Activated CD4-positive, alpha-beta T cell treated with anti-CD3 and anti-CD28 coated beads for 4 hours (primary cell): ENCODE results near the gene TBC1D22A.
A peak's percentile ranks its signal among the peaks of the same experiment; 100 is the strongest.
"Not testable (repeated sequence)": the region's sequence is repeated elsewhere in the genome, so short reads cannot be mapped to it uniquely, and the experiment has no call there.

Source experiments
- DNase-seq, 2 donors: peaks; one replicate each; pipeline ENCODE4 v3.0.0-alpha.2; 2020

The TBC1D22A gene

DNA sequence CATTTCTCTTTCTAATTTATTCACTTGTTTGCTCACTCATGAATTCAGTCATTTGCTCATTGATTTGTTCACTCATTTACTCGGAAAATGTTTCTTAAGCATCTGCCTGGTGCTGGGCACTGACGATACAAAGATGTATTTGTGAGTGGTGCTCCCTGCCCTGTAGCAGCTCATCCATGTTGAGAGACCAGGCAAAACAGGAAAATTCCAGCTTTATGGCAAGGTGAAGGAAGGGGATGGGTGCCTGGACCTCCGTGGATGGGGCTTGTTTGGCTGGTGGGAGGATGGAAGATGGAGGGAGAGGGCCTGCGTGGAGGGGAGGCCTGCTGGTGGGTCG, 53.1 kb downstream of the TBC1D22A start:
- DNase-seq: no peak

- DNase-seq: no peak
These were observed 53.7 kb downstream of the TBC1D22A start for GRCh38 chr22:46815896-46816731.

GRCh38 chr22:46817390-46817789, 54.9 kb downstream of the TBC1D22A start:
- not testable (repeated sequence) for DNase-seq

DNA sequence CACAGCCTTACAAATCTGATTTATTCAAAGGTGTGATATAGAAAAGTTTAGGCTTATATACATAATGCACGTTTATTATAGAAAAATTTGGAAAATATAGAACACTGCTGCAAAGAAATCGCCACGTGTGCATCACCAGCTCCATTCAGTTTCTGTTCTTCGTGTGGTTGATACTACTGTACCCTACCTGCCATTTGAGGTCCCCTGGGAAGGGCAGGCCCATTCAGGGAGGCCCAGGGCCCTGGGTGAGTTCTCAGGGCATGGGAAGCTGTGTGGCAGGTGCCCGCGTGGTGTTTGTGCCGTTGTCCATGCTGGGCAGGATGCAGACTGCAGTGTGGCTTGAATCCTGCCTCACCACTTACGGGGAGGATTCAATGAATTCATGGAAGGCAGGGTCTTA, 60.8 kb downstream of the TBC1D22A start:
- no peak for DNase-seq

DNA sequence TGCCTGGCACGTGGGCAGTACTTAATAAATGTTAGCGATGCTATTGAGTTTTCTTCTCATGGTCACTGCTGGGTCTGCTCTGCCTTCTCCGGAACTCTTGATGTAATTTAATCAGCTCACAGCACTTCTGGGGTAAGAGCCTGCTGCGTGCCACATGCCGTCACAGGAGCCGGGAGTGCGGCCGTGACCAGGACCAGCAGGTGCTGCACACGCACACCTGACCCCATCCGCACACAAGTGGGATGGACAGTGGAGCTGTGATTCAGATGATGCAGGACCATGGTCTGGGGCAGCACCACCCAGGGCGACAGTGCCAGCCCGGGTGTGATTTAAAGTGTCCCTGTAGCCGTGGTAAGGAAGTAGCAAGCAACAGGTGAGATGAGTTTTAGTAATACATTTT, 61.2 kb downstream of the TBC1D22A start:
- no peak for DNase-seq

DNA sequence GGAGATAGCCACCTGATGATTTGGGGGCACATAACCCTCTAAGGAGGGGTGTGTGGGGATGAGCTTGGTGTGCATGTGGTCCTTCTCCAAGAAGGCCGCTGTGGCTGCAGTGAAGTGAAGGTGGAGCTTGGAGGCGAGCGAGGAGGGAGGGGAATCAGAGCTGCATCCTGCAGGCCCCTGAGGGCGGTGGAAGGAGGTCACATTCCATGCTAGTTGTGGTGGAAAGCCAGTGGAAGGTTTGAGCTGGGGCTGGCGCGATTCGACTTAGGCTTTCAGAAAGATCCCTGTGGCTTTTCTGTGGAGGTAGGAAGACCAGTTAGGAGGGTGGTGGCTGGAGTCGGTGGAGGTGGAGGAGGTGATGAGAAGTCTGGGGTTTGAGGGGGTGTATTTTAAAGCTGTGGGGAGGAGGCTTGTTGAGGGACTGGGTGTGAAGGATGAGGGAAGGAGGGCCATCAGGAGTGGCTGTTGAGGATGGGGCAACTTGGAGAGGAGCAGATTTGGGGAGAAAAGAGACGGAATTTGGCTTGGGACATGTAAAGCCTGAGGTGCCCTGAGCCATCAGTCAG, 62.0 kb downstream of the TBC1D22A start:
- no peak for DNase-seq

- DNase-seq: no peak
These were observed 62.6 kb downstream of the TBC1D22A start for GRCh38 chr22:46824980-46825544.

GRCh38 chr22:46826438-46827135, 64.1 kb downstream of the TBC1D22A start:
- DNase-seq: no peak

GRCh38 chr22:46827136-46827780, 64.8 kb downstream of the TBC1D22A start:
- peak in 1 of 2 donors; percentile 22 for DNase-seq

DNA sequence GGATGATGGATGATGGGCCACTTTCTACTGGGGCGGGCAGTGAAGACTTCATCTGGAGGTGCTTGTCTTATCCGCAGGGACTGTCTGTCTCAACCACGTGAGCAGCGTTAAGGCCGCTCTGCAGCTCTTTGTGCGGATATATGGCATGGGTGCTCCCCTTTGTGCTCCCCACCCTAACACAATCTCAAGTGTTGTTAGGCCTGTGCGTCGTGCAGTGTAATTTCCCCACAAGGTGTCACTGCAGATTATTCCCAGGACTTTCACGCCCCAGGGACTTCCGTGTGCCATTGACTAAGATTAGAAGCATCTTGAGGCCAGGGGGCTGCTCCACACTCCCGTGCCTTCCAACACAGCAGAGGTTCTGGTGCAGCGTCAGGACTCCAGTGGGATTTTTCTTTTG, 65.3 kb downstream of the TBC1D22A start:
- DNase-seq: no peak

DNA sequence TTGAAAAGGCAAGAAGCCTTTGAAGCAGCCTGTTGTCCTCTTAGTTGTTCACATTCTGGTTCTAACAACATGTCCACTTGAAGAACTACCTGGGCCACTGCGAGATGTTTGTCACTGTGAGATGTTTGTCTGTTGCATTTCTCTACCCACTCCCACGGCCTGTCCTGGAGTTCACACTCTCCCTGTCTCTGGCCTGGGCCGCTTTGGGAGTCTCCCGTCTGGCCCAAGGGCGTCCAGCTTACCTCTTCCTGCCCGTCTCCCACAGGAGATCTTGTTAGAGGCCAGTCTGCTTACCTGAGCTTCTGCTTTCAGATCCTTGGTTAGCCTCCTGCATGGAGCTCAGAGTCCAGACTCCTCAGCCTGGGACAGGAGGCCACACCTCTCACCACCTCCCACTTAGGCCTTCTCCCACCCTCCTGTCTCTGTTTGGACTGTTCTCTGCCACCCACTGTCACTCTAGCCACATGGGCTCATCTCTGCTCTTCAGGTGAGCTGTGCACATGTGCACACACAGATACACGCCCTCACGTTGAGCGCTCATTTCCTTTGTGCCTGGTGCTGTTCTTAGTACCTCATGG, 66.0 kb downstream of the TBC1D22A start:
- no peak for DNase-seq

DNA sequence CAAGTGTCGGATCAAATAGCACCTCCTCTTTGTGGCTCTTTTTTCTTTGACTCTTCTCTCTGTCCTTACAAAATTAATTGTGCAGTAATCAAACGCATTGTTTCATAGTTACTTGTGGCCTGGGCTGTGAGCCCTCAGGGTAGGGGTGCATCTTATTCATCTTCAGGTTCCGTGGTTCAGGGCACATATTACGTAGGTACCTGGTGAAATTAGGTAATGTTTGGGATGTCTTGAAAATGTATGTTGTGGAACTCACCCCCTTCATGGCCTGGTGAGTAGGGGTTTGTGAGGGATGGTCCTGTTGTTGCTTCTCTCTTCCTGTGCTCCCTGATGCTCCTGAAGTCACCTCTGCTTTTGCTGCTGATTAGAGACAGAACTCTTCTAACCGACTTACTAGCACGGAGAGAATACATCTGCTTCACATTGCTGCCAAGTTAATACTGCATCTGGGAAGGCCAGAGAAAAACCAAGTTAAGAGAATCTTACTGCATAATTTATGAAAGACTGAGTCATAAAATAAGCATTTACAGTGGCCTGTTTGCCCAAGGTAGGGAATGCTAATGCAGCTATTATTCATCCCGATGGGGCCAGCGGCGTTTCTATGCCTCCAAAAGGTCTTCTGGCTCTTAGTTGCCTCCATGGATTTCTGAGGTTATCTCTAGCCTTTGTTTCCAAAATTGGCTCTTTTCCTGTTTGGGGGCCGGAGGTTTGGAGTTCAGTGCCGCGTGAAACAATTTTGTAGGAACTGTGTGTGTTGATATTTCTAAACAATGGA, 66.9 kb downstream of the TBC1D22A start:
- DNase-seq: no peak

DNA sequence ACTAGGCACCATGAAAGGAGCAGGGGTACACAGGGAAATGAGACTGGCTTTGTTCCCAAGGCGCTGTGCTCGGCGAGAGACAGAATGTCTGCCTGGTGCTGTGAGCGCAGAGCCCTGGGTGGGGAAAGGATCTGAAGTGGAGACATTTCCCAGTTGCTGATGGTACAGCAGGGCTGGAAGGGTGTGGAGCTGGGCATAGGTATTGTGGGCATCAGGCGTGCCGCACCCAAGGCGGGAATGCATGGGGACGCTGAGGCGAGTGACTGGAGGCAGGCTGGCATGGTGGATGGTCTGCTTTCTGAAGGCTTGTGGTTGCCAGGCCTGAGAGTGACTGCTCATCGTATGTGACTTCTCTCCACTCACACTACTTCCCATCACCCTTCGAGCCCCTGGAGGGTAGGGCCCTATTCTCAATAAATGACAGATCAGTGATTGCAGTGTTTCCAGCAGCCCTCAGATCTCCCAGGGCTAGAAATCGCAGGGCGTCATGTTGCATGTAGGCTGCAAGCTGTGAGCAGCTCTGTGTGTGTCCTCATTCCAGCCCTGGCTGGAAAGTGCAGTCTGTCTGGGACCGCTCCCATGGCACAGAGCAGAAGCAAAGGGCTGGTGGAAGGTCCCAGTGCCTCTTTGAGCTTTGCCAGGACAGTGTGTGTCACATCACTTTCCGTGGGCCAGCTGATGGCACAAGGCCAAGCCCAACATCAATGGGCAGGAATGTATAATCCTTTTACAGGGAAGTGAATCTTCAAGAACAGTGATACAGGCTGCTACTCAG, 67.7 kb downstream of the TBC1D22A start:
- DNase-seq: no peak

DNA sequence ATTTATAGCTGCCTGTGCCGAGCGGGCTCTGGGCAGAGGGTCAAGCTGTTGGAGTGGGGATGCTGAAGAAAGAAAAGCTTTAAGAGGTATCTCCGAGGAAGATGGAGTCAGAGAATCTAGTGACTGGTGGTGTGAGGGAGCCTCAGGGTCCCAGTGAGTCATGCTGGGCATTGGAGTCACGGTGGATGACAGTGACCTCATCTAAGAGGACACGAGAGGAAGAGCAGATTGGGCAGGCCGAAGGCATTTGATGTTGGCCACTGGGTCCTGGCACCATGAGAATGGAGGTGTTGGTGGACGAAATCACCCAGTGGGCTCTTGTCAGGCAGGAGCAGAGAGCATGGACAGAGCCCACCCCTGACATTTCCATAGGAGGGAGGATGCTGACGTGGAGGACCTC, 68.4 kb downstream of the TBC1D22A start:
- DNase-seq: no peak

DNA sequence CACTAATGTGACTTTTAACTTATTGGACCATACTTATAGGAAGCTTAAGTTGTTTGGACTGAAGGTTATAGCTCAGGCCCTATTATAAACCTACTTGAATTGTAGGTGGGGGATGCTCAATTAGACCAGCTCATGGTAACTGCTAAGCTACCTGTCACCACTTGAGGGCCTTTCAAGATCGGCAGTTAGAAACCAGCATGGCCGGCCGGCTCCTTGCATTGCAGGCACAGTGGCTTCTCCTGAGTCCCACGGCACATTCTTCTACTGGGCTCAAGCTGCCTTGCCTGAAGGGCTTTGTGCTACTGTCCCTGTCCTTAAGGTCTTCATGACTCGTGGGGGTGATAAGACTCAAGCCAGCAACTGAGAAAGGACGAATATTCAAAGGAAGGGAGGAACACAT, 70.8 kb downstream of the TBC1D22A start:
- no peak for DNase-seq

- DNase-seq: no peak
These were observed 71.7 kb downstream of the TBC1D22A start for GRCh38 chr22:46834021-46834737.

DNA sequence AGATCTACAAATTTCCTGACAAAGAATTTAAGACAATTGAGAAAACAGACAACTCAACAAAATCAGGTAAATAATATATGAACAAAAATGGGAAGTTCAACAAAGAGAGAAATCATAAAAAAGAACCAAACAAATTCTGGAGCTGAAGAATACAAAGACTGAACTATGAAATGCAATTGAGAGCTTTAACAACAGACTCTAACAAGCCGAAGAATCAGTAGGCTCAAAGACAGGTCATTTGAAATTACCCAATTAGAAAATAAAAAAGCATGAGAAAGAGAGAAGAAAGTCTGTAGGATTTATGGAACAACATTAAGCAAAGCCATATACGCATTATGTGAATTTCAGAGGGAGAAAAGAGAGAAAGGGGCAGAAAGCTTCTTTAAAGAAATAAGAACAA, 72.8 kb downstream of the TBC1D22A start:
- no peak for DNase-seq

- DNase-seq: no peak
These were observed 73.2 kb downstream of the TBC1D22A start for GRCh38 chr22:46835693-46836092.

DNA sequence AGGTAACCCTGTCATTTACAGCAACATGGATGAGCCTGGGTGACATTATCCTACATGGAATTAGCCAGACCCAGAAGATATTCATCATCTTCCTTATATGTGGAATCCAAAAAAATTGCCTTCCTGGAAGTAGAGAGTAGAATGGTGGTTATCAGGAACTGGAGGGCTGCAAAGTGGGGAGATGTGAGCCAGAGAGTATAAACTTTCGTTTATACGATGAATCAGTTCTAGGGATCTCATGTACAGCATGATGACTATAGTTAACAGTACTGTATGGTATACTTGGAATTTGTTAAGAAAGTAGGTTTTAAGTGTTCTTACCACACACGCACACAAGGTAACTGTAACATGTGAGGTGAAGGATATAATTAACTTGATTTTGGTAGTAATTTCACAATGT, 79.1 kb downstream of the TBC1D22A start:
- no peak for DNase-seq

- DNase-seq: no peak
These were observed 80.2 kb downstream of the TBC1D22A start for GRCh38 chr22:46842606-46843005.

DNA sequence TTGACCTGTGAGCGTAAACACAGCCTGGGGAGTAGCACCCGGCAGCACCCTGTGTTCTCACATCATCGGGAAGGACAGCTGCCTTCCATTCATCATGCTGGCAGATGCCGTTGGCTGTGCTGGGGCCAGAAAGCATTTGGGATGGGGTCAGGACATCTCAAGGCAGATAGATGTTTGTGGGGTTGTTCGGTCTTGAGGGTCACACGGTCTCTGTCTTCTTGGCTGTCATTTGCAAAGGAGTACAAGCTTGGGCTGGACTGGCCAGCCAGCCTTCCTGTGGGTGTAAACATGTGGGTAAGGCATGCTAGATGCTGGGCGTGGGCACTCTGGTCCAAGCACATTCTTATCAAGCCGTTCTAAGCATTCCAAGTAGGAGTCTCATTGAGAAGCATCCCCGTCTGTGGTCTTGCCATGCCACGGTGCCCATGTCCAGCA, 81.4 kb downstream of the TBC1D22A start:
- DNase-seq: no peak
